Motor neuron (in vitro differentiated cells): ENCODE results near the gene DNASE2B. TPM values are rescaled to one million over a fixed set of nuclear protein-coding genes. Genes with fewer than 3 reads are reported as not detected.
A peak's percentile ranks its signal among the peaks of the same experiment; 100 is the strongest.

ENCODE experiments used
- ATAC-seq, 8 experiments: fragments of 200-7000 bp; cut with Tn5 transposase; replicated peaks in 6 of 8; 2 replicates each; pipeline ENCODE4 v1.8.0; 2021; ENCODE audit warnings: mild to moderate bottlenecking in 8 of 8, moderate library complexity in 8 of 8
- H3K27ac ChIP-seq, 2 donors: fragments of 250-450 bp; sonication (Bioruptor Pico); 2 replicates each; pipeline ENCODE4 v1.9.0; 2021; ENCODE audit warnings: antibody characterized with exemption in 2 of 2, mild to moderate bottlenecking in 2 of 2, moderate library complexity in 1 of 2
- H3K4me1 ChIP-seq, 2 donors: fragments of 250-450 bp; sonication (Bioruptor Pico); replicated peaks in 1 of 2; 2 replicates each; pipeline ENCODE4 v1.6.1; 2021; ENCODE audit warnings: antibody characterized with exemption in 2 of 2, mild to moderate bottlenecking in 2 of 2, moderate library complexity in 1 of 2
- H3K4me3 ChIP-seq, 5 donors: fragments of 250-450 bp; sonication (Bioruptor Pico); 2 replicates each; pipeline ENCODE4 v1.9.0; 2021; ENCODE audit warnings: antibody characterized with exemption in 5 of 5, mild to moderate bottlenecking in 5 of 5, moderate library complexity in 4 of 5
- WGBS, 10 experiments: fragments of 450-650 bp; shearing (Covaris generic); methylation state at CpG; one replicate each; pipeline ENCODE4 v1.0.0; 2022; 5-methylcytosine and 5-hydroxymethylcytosine counted together
- in situ Hi-C, 9 experiments: fragments of 400-800 bp; cut with MboI; loops; one replicate each; pipeline ENCODE4 v1.15.0; 2021; ENCODE audit warnings: low sequenced_read_pairs in 9 of 9, low pct_unique_long_range_greater_than_20kb in 2 of 9; ENCODE audit not compliant: unreplicated experiment in 9 of 9
- total RNA-seq, 8 experiments: library from RNA; unstranded; fragments of 300-600 nt; gene quantifications; 2 replicates each; pipeline versions ENCODE4 v1.2.3 to v1.2.4, GENCODE V29; 2022

DNASE2B gene
- total RNA-seq = under 1 TPM in 2 of 8 experiments, not detected in 6; 0.38 to 0.66 TPM

- peak in 5 of 8 experiments; percentile 41 to 87 (median 73) for ATAC-seq
- WGBS, 10 experiments = 60 to 100% (median 81%) methylated on average over 1 to 11 of the region's 11 CpGs
- no peak within 1 kb of the TSS for H3K4me3 ChIP-seq
- H3K4me1 ChIP-seq = peaks cover 6% of the 10 kb centered on the region in 2 donors
- in situ Hi-C loops = no loop called here
- H3K27ac ChIP-seq = no peak within 1 kb of the TSS
Measured at GRCh38 chr1:84398175-84399155, at the start of gene DNASE2B. DNASE2B (plus strand) TSS chr1:84398484; CDS start chr1:84398565, 81 bp downstream.

GRCh38 chr1:84348759-84349158, 49.5 kb upstream of the DNASE2B start:
- WGBS, 10 experiments = 80 to 100% (median 93%) methylated on average over 1 of the region's 1 CpG; no CpG with 5 or more reads in 5 of the 10 experiments
- H3K27ac ChIP-seq = no peak overlapping the region
- H3K4me1 ChIP-seq = peaks cover 0 to 5% of the 10 kb centered on the region in 2 donors
- in situ Hi-C loops = no loop called here
- H3K4me3 ChIP-seq = no peak overlapping the region
- no peak for ATAC-seq

- no peak overlapping the region for H3K27ac ChIP-seq
- ATAC-seq = no peak
- 0 to 67% (median 58%) methylated on average over 1 to 3 of the region's 3 CpGs; no CpG with 5 or more reads in 1 of the 10 experiments for WGBS, 10 experiments
- in situ Hi-C loops = no loop called here
- H3K4me1 ChIP-seq = peaks cover 0 to 13% of the 10 kb centered on the region in 2 donors
- H3K4me3 ChIP-seq = no peak overlapping the region
Measured at GRCh38 chr1:84350104-84350503, 48.2 kb upstream of the DNASE2B start.

GRCh38 chr1:84350550-84350949, 47.7 kb upstream of the DNASE2B start:
- 45 to 100% (median 83%) methylated on average over 1 to 3 of the region's 3 CpGs for WGBS, 10 experiments

GRCh38 chr1:84352298-84353106, 45.8 kb upstream of the DNASE2B start:
- H3K4me1 ChIP-seq = peaks cover 0 to 13% of the 10 kb centered on the region in 2 donors
- H3K27ac ChIP-seq = no peak overlapping the region
- in situ Hi-C loops = no loop called here
- H3K4me3 ChIP-seq = no peak overlapping the region
- ATAC-seq = peak in 2 of 8 experiments; percentile 2 to 4
- WGBS, 10 experiments = 0 to 88% (median 69%) methylated on average over 2 to 3 of the region's 3 CpGs; no CpG with 5 or more reads in 4 of the 10 experiments

More at GRCh38 chr1:84350550-84350949, 47.7 kb upstream of the DNASE2B start:
- no peak for ATAC-seq
- in situ Hi-C loops = no loop called here
- no peak overlapping the region for H3K4me3 ChIP-seq
- peaks cover 0 to 13% of the 10 kb centered on the region in 2 donors for H3K4me1 ChIP-seq
- H3K27ac ChIP-seq = no peak overlapping the region

GRCh38 chr1:84353695-84354094, 44.6 kb upstream of the DNASE2B start:
- in situ Hi-C loops = no loop called here
- 13 to 96% (median 69%) methylated on average over 3 of the region's 3 CpGs; no CpG with 5 or more reads in 7 of the 10 experiments for WGBS, 10 experiments
- Histone ChIP-seq H3K27ac (no peak overlapping the region), H3K4me3 (no peak overlapping the region), H3K4me1 (peaks cover 0 to 13% of the 10 kb centered on the region in 2 donors)
- peak in 7 of 8 experiments; percentile 23 to 93 (median 70) for ATAC-seq

- Histone ChIP-seq H3K4me1 (peaks cover 0 to 13% of the 10 kb centered on the region in 2 donors), H3K27ac (no peak overlapping the region), H3K4me3 (no peak overlapping the region)
- WGBS, 10 experiments = 82 to 100% (median 97%) methylated on average over 1 to 3 of the region's 3 CpGs; no CpG with 5 or more reads in 1 of the 10 experiments
- ATAC-seq = no peak
- in situ Hi-C loops = no loop called here
Measured at GRCh38 chr1:84355556-84355955, 42.7 kb upstream of the DNASE2B start.

- H3K27ac ChIP-seq = no peak overlapping the region
- ATAC-seq = no peak
- in situ Hi-C loops = no loop called here
- peaks cover 0 to 13% of the 10 kb centered on the region in 2 donors for H3K4me1 ChIP-seq
- H3K4me3 ChIP-seq = no peak overlapping the region
- 25 to 100% (median 71%) methylated on average over 1 of the region's 1 CpG; no CpG with 5 or more reads in 3 of the 10 experiments for WGBS, 10 experiments
Measured at GRCh38 chr1:84356881-84357280, 41.4 kb upstream of the DNASE2B start.

GRCh38 chr1:84358695-84359094, 39.6 kb upstream of the DNASE2B start:
- 71 to 96% (median 87%) methylated on average over 1 to 4 of the region's 4 CpGs; no CpG with 5 or more reads in 2 of the 10 experiments for WGBS, 10 experiments
- Histone ChIP-seq H3K4me1 (peaks cover under 1 to 9% of the 10 kb centered on the region in 2 donors), H3K27ac (no peak overlapping the region), H3K4me3 (no peak overlapping the region)
- no peak for ATAC-seq
- in situ Hi-C loops = no loop called here

- Histone ChIP-seq H3K27ac (no peak overlapping the region), H3K4me3 (no peak overlapping the region), H3K4me1 (peaks cover 4 to 6% of the 10 kb centered on the region in 2 donors)
- 10 to 100% (median 75%) methylated on average over 1 of the region's 1 CpG; no CpG with 5 or more reads in 3 of the 10 experiments for WGBS, 10 experiments
- in situ Hi-C loops = no loop called here
- ATAC-seq = no peak
Measured at GRCh38 chr1:84360316-84360715, 38.0 kb upstream of the DNASE2B start.

GRCh38 chr1:84361796-84362195, 36.5 kb upstream of the DNASE2B start:
- Histone ChIP-seq H3K4me3 (no peak overlapping the region), H3K4me1 (peaks cover 17 to 18% of the 10 kb centered on the region in 2 donors), H3K27ac (no peak overlapping the region)
- ATAC-seq = no peak
- WGBS, 10 experiments = 59 to 100% (median 92%) methylated on average over 1 to 3 of the region's 3 CpGs; no CpG with 5 or more reads in 3 of the 10 experiments
- in situ Hi-C loops = no loop called here

GRCh38 chr1:84363019-84363418, 35.3 kb upstream of the DNASE2B start:
- H3K4me1 ChIP-seq = peaks cover 17 to 19% of the 10 kb centered on the region in 2 donors
- in situ Hi-C loops = no loop called here
- H3K4me3 ChIP-seq = no peak overlapping the region
- H3K27ac ChIP-seq = no peak overlapping the region
- 39 to 94% (median 73%) methylated on average over 2 to 5 of the region's 5 CpGs for WGBS, 10 experiments
- ATAC-seq = peak in 1 of 8 experiments; percentile 9
